ENCODE results near the gene SNRNP40.

The SNRNP40 gene

DNA sequence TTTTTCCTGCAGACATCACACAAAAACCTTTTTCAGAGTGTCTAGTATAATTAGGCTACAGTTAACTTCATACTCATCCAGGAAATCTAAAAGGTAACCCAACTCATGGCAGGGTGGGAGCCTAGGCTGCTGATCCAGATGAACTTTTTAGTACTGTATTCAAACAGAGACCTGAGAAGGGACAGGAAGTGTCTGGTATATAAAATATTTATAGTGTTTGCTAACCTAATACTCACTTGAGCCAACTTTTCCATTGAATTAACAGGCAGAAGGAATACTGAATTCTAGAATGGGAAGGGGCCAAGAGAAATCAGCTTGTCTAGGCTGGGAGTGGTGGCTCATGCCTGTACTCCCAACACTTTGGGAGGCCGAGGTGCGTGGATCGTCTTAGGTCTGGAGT lies 34.7 kb downstream of the SNRNP40 start:
- H3K27me3 ChIP-seq (replicated peaks; ENCODE audit: control insufficient read depth, insufficient read depth, low read length) = no peaks in the 10 kb centered on the region
- no peak overlapping the region for H3K4me3 ChIP-seq (replicated peaks; ENCODE audit: low read depth, low read length)
- DNase-seq (ENCODE audit: extremely low read depth, insufficient read length) = no peak
- peaks cover 15% of the 10 kb centered on the region for H3K36me3 ChIP-seq (ENCODE audit: control insufficient read depth, insufficient read depth, low read length)
- TF ChIP-seq, protein P1, sequence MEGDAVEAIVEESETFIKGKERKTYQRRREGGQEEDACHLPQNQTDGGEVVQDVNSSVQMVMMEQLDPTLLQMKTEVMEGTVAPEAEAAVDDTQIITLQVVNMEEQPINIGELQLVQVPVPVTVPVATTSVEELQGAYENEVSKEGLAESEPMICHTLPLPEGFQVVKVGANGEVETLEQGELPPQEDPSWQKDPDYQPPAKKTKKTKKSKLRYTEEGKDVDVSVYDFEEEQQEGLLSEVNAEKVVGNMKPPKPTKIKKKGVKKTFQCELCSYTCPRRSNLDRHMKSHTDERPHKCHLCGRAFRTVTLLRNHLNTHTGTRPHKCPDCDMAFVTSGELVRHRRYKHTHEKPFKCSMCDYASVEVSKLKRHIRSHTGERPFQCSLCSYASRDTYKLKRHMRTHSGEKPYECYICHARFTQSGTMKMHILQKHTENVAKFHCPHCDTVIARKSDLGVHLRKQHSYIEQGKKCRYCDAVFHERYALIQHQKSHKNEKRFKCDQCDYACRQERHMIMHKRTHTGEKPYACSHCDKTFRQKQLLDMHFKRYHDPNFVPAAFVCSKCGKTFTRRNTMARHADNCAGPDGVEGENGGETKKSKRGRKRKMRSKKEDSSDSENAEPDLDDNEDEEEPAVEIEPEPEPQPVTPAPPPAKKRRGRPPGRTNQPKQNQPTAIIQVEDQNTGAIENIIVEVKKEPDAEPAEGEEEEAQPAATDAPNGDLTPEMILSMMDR (IDR thresholded peaks at IDR 0.05; ENCODE audit: insufficient read depth, low read length, poor library complexity, severe bottlenecking) = no peak

GRCh38 chr1:31259746-31260145 lies 36.8 kb downstream of the SNRNP40 start:
- Histone ChIP-seq H3K36me3 (ENCODE audit: control insufficient read depth, insufficient read depth, low read length) (peaks cover 11% of the 10 kb centered on the region), H3K4me3 (replicated peaks; ENCODE audit: low read depth, low read length) (no peak overlapping the region), H3K27me3 (replicated peaks; ENCODE audit: control insufficient read depth, insufficient read depth, low read length) (no peaks in the 10 kb centered on the region)
- no peak for DNase-seq (ENCODE audit: extremely low read depth, insufficient read length)
- TF ChIP-seq, protein P1 (IDR thresholded peaks at IDR 0.05; ENCODE audit: insufficient read depth, low read length, poor library complexity, severe bottlenecking) = no peak

GRCh38 chr1:31258581-31258980 lies 38.0 kb downstream of the SNRNP40 start:
- DNase-seq (ENCODE audit: extremely low read depth, insufficient read length) = no peak
- TF ChIP-seq, protein P1 (IDR thresholded peaks at IDR 0.05; ENCODE audit: insufficient read depth, low read length, poor library complexity, severe bottlenecking) = no peak
- no peaks in the 10 kb centered on the region for H3K27me3 ChIP-seq (replicated peaks; ENCODE audit: control insufficient read depth, insufficient read depth, low read length)
- H3K36me3 ChIP-seq (ENCODE audit: control insufficient read depth, insufficient read depth, low read length) = peaks cover 10% of the 10 kb centered on the region
- H3K4me3 ChIP-seq (replicated peaks; ENCODE audit: low read depth, low read length) = no peak overlapping the region

GRCh38 chr1:31257213-31257612 lies 39.4 kb downstream of the SNRNP40 start:
- DNase-seq (ENCODE audit: extremely low read depth, insufficient read length) = no peak
- TF ChIP-seq, protein P1 (IDR thresholded peaks at IDR 0.05; ENCODE audit: insufficient read depth, low read length, poor library complexity, severe bottlenecking) = no peak
- H3K36me3 ChIP-seq (ENCODE audit: control insufficient read depth, insufficient read depth, low read length) = peaks cover 10% of the 10 kb centered on the region

DNA sequence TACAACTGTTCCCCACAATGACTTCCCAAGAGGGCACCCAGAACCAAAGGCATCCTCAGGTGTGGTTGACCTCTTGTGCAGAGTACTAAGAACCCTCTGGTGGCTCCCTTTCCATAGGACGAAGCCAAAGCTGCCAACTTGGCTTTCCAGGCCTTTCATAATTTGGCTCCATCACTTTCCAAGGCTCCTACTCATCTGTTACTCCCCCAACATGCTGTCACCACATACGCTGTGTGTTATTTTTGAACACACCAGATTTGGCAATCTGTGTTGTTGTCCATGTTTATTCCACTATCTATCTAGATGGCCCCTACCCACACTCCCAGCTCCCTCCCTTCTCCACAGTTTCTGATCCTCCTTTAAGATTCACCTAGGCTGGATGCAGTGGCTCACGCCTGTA lies 46.7 kb downstream of the SNRNP40 start:
- Histone ChIP-seq H3K36me3 (ENCODE audit: control insufficient read depth, insufficient read depth, low read length) (no peaks in the 10 kb centered on the region), H3K27me3 (replicated peaks; ENCODE audit: control insufficient read depth, insufficient read depth, low read length) (no peaks in the 10 kb centered on the region), H3K4me3 (replicated peaks; ENCODE audit: low read depth, low read length) (no peak overlapping the region)
- TF ChIP-seq, protein P1 (IDR thresholded peaks at IDR 0.05; ENCODE audit: insufficient read depth, low read length, poor library complexity, severe bottlenecking) = no peak
- DNase-seq (ENCODE audit: extremely low read depth, insufficient read length) = no peak

More at GRCh38 chr1:31257213-31257612, 39.4 kb downstream of the SNRNP40 start:
- Histone ChIP-seq H3K4me3 (replicated peaks; ENCODE audit: low read depth, low read length) (no peak overlapping the region), H3K27me3 (replicated peaks; ENCODE audit: control insufficient read depth, insufficient read depth, low read length) (no peaks in the 10 kb centered on the region)

GRCh38 chr1:31248276-31248675 lies 48.3 kb downstream of the SNRNP40 start:
- H3K4me3 ChIP-seq (replicated peaks; ENCODE audit: low read depth, low read length) = no peak overlapping the region
- H3K36me3 ChIP-seq (ENCODE audit: control insufficient read depth, insufficient read depth, low read length) = no peaks in the 10 kb centered on the region
- TF ChIP-seq, protein P1 (IDR thresholded peaks at IDR 0.05; ENCODE audit: insufficient read depth, low read length, poor library complexity, severe bottlenecking) = no peak
- DNase-seq (ENCODE audit: extremely low read depth, insufficient read length) = no peak
- H3K27me3 ChIP-seq (replicated peaks; ENCODE audit: control insufficient read depth, insufficient read depth, low read length) = no peaks in the 10 kb centered on the region
